Measurements from ENCODE around the gene LPO.

DNA sequence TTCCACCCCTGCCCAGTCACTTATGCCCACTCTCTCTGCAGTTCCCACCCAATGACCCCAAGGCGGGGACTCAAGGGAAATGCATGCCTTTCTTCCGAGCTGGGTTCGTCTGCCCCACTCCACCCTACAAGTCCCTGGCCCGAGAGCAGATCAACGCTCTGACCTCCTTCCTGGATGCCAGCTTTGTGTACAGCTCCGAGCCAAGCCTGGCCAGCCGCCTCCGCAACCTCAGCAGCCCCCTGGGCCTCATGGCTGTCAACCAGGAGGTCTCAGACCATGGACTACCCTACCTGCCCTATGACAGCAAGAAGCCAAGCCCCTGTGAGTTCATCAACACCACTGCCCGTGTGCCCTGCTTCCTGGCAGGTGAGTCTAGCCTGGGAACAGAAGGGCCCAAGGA lies 13.8 kb downstream of the LPO start:
- TF ChIP-seq, protein P1, sequence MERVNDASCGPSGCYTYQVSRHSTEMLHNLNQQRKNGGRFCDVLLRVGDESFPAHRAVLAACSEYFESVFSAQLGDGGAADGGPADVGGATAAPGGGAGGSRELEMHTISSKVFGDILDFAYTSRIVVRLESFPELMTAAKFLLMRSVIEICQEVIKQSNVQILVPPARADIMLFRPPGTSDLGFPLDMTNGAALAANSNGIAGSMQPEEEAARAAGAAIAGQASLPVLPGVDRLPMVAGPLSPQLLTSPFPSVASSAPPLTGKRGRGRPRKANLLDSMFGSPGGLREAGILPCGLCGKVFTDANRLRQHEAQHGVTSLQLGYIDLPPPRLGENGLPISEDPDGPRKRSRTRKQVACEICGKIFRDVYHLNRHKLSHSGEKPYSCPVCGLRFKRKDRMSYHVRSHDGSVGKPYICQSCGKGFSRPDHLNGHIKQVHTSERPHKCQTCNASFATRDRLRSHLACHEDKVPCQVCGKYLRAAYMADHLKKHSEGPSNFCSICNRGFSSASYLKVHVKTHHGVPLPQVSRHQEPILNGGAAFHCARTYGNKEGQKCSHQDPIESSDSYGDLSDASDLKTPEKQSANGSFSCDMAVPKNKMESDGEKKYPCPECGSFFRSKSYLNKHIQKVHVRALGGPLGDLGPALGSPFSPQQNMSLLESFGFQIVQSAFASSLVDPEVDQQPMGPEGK (CRISPR knock-in tag; IDR thresholded peaks at IDR 0.05; ENCODE audit: borderline replicate concordance): no peak
- TF ChIP-seq SNAI2 (CRISPR knock-in tag; IDR thresholded peaks at IDR 0.05): no peak
- no peak for TF ChIP-seq TCF4 (CRISPR knock-in tag; IDR thresholded peaks at IDR 0.05; ENCODE audit: borderline replicate concordance)
- no peak for TF ChIP-seq CSDC2 (CRISPR knock-in tag; IDR thresholded peaks at IDR 0.05)
- TF ChIP-seq, protein P2, sequence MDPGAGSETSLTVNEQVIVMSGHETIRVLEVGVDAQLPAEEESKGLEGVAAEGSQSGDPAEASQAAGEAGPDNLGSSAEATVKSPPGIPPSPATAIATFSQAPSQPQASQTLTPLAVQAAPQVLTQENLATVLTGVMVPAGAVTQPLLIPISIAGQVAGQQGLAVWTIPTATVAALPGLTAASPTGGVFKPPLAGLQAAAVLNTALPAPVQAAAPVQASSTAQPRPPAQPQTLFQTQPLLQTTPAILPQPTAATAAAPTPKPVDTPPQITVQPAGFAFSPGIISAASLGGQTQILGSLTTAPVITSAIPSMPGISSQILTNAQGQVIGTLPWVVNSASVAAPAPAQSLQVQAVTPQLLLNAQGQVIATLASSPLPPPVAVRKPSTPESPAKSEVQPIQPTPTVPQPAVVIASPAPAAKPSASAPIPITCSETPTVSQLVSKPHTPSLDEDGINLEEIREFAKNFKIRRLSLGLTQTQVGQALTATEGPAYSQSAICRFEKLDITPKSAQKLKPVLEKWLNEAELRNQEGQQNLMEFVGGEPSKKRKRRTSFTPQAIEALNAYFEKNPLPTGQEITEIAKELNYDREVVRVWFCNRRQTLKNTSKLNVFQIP (CRISPR knock-in tag; IDR thresholded peaks at IDR 0.05; ENCODE audit: borderline replicate concordance, low read depth): no peak
- TF ChIP-seq ZNF8 (CRISPR knock-in tag; IDR thresholded peaks at IDR 0.05): no peak
- no peak for TF ChIP-seq ZC3H10 (CRISPR knock-in tag; IDR thresholded peaks at IDR 0.05)
